Mucosa of descending colon (tissue), 3 donors: ENCODE results near the gene DENND5B. TPM values are rescaled to one million over a fixed set of nuclear protein-coding genes. Genes with fewer than 3 reads are reported as not detected.

Experiments used
- ATAC-seq: fragments of 200-7000 bp; cut with Tn5 transposase; one replicate; pipeline ENCODE4 v1.9.1; 2020; ENCODE audit warnings: mild to moderate bottlenecking, moderate library complexity
- DNase-seq, 3 donors: peaks; one replicate each; pipeline ENCODE4 v3.0.0-alpha.2; 2020
- H3K36me3 ChIP-seq: fragments of 200-600 bp; one replicate; pipeline ENCODE4 v1.8.0; 2021; ENCODE audit warnings: low read depth, mild to moderate bottlenecking
- H3K4me1 ChIP-seq: fragments of 200-600 bp; one replicate; pipeline ENCODE4 v1.8.0; 2021; ENCODE audit warnings: low read depth, mild to moderate bottlenecking
- H3K4me3 ChIP-seq: fragments of 200-600 bp; one replicate; pipeline ENCODE4 v1.8.0; 2021; ENCODE audit warnings: mild to moderate bottlenecking
- H3K9me3 ChIP-seq: fragments of 200-600 bp; one replicate; pipeline ENCODE4 v1.8.0; 2021; ENCODE audit warnings: mild to moderate bottlenecking
- intact Hi-C, 2 donors: fragments of 100-400 bp; cut with DNase I in 1 of 2; cut with micrococcal nuclease in 1 of 2; formaldehyde crosslinking; loops; one replicate each; pipeline versions ENCODE4 v1.11.0 to v1.11.1; 2022; cut with DNase I, micrococcal nuclease
- total RNA-seq, 3 donors: library from RNA; stranded (reverse); fragmentation: NEBNext Ultra II Directional in 2 of 3; extraction: Animal tissue kit (Norgen Biotek cat#: 25700) in 2 of 3; gene quantifications; one replicate each; pipeline versions ENCODE4 v1.2.1 to v1.2.4, GENCODE V29; 2021 to 2023
- TF ChIP-seq, protein P1 (sequence below): fragments of 200-600 bp; IDR thresholded peaks from one replicate; pipeline ENCODE4 v1.8.0; 2022; ENCODE audit warnings: antibody characterized with exemption, mild to moderate bottlenecking
- donor health status: DM: no; HTN: no; CAD: no; lungs with moderate emphysema.
- donor health status: DM: no; HTN: no; CAD: no.
- donor health status: DM: no; HTN: yes; CAD: no.

The DENND5B gene
- total RNA-seq, 3 donors from 2014 or later = 10.4 to 20.3 (median 12.8) TPM

- no peaks in the 10 kb centered on the region for H3K36me3 ChIP-seq
- DNase-seq (no peak), ATAC-seq (no peak)
- no peak overlapping the region for H3K4me3 ChIP-seq
- H3K4me1 ChIP-seq = no peaks in the 10 kb centered on the region
- TF ChIP-seq, protein P1, sequence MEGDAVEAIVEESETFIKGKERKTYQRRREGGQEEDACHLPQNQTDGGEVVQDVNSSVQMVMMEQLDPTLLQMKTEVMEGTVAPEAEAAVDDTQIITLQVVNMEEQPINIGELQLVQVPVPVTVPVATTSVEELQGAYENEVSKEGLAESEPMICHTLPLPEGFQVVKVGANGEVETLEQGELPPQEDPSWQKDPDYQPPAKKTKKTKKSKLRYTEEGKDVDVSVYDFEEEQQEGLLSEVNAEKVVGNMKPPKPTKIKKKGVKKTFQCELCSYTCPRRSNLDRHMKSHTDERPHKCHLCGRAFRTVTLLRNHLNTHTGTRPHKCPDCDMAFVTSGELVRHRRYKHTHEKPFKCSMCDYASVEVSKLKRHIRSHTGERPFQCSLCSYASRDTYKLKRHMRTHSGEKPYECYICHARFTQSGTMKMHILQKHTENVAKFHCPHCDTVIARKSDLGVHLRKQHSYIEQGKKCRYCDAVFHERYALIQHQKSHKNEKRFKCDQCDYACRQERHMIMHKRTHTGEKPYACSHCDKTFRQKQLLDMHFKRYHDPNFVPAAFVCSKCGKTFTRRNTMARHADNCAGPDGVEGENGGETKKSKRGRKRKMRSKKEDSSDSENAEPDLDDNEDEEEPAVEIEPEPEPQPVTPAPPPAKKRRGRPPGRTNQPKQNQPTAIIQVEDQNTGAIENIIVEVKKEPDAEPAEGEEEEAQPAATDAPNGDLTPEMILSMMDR = no peak
- intact Hi-C loops = no loop called here
- H3K9me3 ChIP-seq = no peaks in the 10 kb centered on the region
These were observed 130.9 kb downstream of the DENND5B start for GRCh38 chr12:31460024-31460423.

- no peak for DNase-seq
- intact Hi-C loops = no loop called here
- H3K9me3 ChIP-seq = no peaks in the 10 kb centered on the region
- no peak for ATAC-seq
- no peak overlapping the region for H3K4me3 ChIP-seq
- no peaks in the 10 kb centered on the region for H3K36me3 ChIP-seq
- no peaks in the 10 kb centered on the region for H3K4me1 ChIP-seq
- TF ChIP-seq, protein P1 = no peak
These were observed 134.4 kb downstream of the DENND5B start for GRCh38 chr12:31456562-31456961.

- no peak for ATAC-seq
- H3K4me1 ChIP-seq = no peaks in the 10 kb centered on the region
- intact Hi-C loops = no loop called here
- H3K36me3 ChIP-seq = no peaks in the 10 kb centered on the region
- H3K9me3 ChIP-seq = no peaks in the 10 kb centered on the region
- H3K4me3 ChIP-seq = no peak overlapping the region
- TF ChIP-seq, protein P1 = no peak
- DNase-seq = no peak
These were observed 146.2 kb downstream of the DENND5B start for GRCh38 chr12:31444736-31445135.

GRCh38 chr12:31440586-31440985, 150.3 kb downstream of the DENND5B start:
- no peaks in the 10 kb centered on the region for H3K9me3 ChIP-seq
- no peaks in the 10 kb centered on the region for H3K4me1 ChIP-seq
- ATAC-seq = no peak
- intact Hi-C loops = no loop called here
- H3K4me3 ChIP-seq = no peak overlapping the region
- TF ChIP-seq, protein P1 = no peak
- no peak for DNase-seq
- no peaks in the 10 kb centered on the region for H3K36me3 ChIP-seq

- Histone ChIP-seq H3K4me1 (no peaks in the 10 kb centered on the region), H3K36me3 (no peaks in the 10 kb centered on the region), H3K4me3 (no peak overlapping the region), H3K9me3 (no peaks in the 10 kb centered on the region)
- intact Hi-C loops = no loop called here
- no peak for DNase-seq
- ATAC-seq = no peak
- TF ChIP-seq, protein P1 = no peak
These were observed 150.8 kb downstream of the DENND5B start for GRCh38 chr12:31440134-31440533.

DNA sequence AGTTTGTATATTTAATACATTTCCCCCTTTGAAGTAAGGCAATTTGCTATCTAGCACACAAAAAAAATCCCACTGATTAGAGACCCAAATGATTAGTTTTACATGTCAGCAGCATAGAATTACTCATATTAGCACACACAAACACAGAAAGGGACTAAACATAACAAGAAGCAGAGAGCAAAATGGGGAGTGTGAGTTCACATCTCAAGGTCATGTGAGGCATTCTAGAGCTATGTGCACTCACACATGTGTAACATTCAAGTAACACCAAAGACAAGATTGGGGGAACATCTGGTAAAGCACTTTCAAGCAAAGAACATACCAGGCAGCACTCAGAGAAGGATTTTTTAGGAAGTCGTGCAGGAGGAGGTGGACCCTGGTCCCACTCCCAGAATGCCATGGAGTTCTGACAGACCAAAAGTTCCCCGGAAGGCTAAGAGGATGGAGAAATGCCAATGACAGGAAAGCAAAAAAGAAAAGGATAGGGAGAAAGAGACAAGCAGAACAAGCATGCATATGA, 159.2 kb downstream of the DENND5B start:
- ATAC-seq (no peak), DNase-seq (no peak)
- H3K36me3 ChIP-seq = no peaks in the 10 kb centered on the region
- intact Hi-C loops = no loop called here
- no peaks in the 10 kb centered on the region for H3K9me3 ChIP-seq
- no peak overlapping the region for H3K4me3 ChIP-seq
- TF ChIP-seq, protein P1 = no peak
- H3K4me1 ChIP-seq = no peaks in the 10 kb centered on the region
